Activated CD8-positive, alpha-beta T cell treated with anti-CD3 and anti-CD28 coated beads, Interleukin-2, amount 10 ng/mL, durations not matched to agents 7 days and 5 days (primary cell): ENCODE results near the gene KCND1. TPM values are rescaled to one million over a fixed set of nuclear protein-coding genes. Genes with fewer than 3 reads are reported as not detected.

ENCODE experiments used
- ATAC-seq: fragments of 150-1000 bp; cut with Tn5 transposase; one replicate; pipeline ENCODE4 v1.10.0; 2021; ENCODE audit warnings: moderate library complexity
- CTCF ChIA-PET: fragments of 350-600 bp; sonication (Branson Sonifier 250); formaldehyde crosslinking; loops from one replicate; lab custom pipeline; 2021; ENCODE audit warnings: antibody characterized with exemption; lab: Charles Lee
- POLR2A ChIA-PET: fragments of 350-600 bp; sonication (Branson Sonifier 250); formaldehyde crosslinking; loops from one replicate; lab custom pipeline; 2021; ENCODE audit warnings: antibody characterized with exemption; lab: Charles Lee
- DNase-seq: peaks from one replicate; pipeline ENCODE4 v3.0.0-alpha.2; 2020
- H3K27ac Mint-ChIP-seq: one replicate; pipeline ENCODE4 v1.8.0; 2021; ENCODE audit warnings: mild to moderate bottlenecking, mixed read lengths
- H3K27me3 Mint-ChIP-seq: one replicate; pipeline ENCODE4 v1.8.0; 2021; ENCODE audit warnings: low read depth, mixed read lengths
- H3K36me3 Mint-ChIP-seq: one replicate; pipeline ENCODE4 v1.8.0; 2021; ENCODE audit warnings: low read depth, mixed read lengths
- H3K4me1 Mint-ChIP-seq: one replicate; pipeline ENCODE4 v1.8.0; 2021; ENCODE audit warnings: low read depth, mixed read lengths
- H3K4me3 Mint-ChIP-seq: one replicate; pipeline ENCODE4 v1.8.0; 2021; ENCODE audit warnings: mild to moderate bottlenecking, mixed read lengths
- H3K9me3 Mint-ChIP-seq: one replicate; pipeline ENCODE4 v1.8.0; 2022; ENCODE audit warnings: mixed read lengths; ENCODE audit not compliant: insufficient read depth
- total RNA-seq, 2 experiments: library from RNA; stranded (reverse); gene quantifications; one replicate each; pipeline ENCODE4 v1.2.3, GENCODE V29; 2021

The KCND1 gene
- total RNA-seq = 1 to 10 TPM; 3.5 to 4.6 TPM

DNA sequence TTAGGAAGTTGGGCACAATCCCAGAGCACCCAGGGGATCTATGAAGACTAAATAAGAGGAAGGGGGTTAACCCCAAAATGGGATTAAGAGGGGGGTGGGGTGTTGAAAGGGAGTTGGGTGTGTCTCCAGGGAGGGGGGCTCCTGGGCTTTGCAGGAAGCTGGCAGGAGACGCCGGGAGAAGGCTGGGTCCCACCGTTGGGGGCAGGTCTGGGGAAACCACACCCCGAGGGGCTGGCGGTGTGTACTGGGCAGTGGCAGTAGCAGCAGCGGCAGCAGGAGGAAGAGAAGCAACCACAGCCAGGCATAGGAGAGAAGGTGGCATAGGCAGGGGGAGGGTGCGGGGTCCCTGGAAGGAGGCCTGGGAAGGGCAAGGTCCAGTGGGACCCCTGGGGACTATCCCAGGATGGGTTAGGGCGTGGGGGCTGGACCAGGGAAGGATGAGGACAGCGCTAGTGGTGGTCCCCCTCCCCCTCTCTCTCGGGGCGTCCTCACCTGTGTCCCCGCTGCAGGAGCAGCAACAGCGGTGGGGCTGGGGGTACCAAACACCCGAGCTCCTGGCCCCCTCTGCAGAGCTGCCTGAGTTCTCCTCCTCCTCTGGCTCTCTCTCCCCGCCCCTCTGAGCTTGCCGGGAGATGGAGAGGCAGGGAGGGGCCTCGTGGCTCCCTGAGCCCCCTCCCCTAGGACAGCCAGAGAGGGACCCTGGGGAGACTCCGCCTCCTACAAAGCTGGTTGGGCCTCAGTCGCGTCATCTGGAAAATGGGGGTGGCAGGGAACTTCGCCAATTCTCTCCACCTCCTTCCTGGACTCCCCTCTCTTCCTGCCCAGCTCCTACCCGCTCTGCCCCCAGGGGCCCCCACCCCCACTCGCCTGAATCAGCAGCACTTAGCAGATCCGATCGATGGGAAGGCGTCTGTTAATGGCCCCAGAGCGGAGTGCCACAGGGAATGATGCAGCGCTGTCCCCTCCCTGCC lies at the start of gene KCND1:
Gene KCND1 (minus strand): TSS at position 596 of the 971 bp plus-strand sequence. CDS start 1,573 bp downstream, outside the sequence.
- Mint-ChIP-seq H3K36me3 (peaks cover 22% of the 10 kb centered on the region), H3K4me1 (peaks cover 24% of the 10 kb centered on the region), H3K9me3 (no peaks in the 10 kb centered on the region), H3K27ac (peak within 1 kb of the TSS; percentile 40), H3K27me3 (no peaks in the 10 kb centered on the region), H3K4me3 (no peak within 1 kb of the TSS)
- CTCF ChIA-PET = interaction anchor here (1.5 to 2.3 kb wide), 3 partner anchors 10 to 72 kb away, joined by 4 to 7 read pairs (median 6); partner anchors contain the start of gene TFE3
- no peak for ATAC-seq
- POLR2A ChIA-PET = interaction anchor here (1.7 kb wide), 1 partner anchor 13 kb away, joined by 4 read pairs; no protein-coding TSS in a partner anchor
- no peak for DNase-seq

GRCh38 chrX:49019599-49020249 lies 48.1 kb upstream of the KCND1 start:
- peaks cover 5% of the 10 kb centered on the region for H3K36me3 Mint-ChIP-seq
- H3K27ac Mint-ChIP-seq = no peak overlapping the region
- DNase-seq = no peak
- H3K27me3 Mint-ChIP-seq = no peaks in the 10 kb centered on the region
- no peaks in the 10 kb centered on the region for H3K9me3 Mint-ChIP-seq
- ATAC-seq = no peak
- CTCF ChIA-PET = no interaction called here
- H3K4me1 Mint-ChIP-seq = no peaks in the 10 kb centered on the region
- POLR2A ChIA-PET = no interaction called here
- no peak overlapping the region for H3K4me3 Mint-ChIP-seq

- Mint-ChIP-seq H3K27ac (no peak overlapping the region), H3K4me3 (no peak overlapping the region), H3K36me3 (no peaks in the 10 kb centered on the region), H3K4me1 (no peaks in the 10 kb centered on the region), H3K27me3 (no peaks in the 10 kb centered on the region), H3K9me3 (no peaks in the 10 kb centered on the region)
- DNase-seq = no peak
- CTCF ChIA-PET = no interaction called here
- ATAC-seq = no peak
- POLR2A ChIA-PET = interaction anchor here (0.6 kb wide), 1 partner anchor 19 kb away, joined by 3 read pairs; no protein-coding TSS in a partner anchor
These were observed 47.4 kb upstream of the KCND1 start for GRCh38 chrX:49019050-49019449.

GRCh38 chrX:49003696-49004095 lies 32.1 kb upstream of the KCND1 start:
- POLR2A ChIA-PET = no interaction called here
- CTCF ChIA-PET = no interaction called here
- peaks cover 21% of the 10 kb centered on the region for H3K36me3 Mint-ChIP-seq
- ATAC-seq = no peak
- H3K27me3 Mint-ChIP-seq = no peaks in the 10 kb centered on the region
- peak overlapping the region; percentile 55 for H3K4me3 Mint-ChIP-seq
- no peaks in the 10 kb centered on the region for H3K9me3 Mint-ChIP-seq
- no peak overlapping the region for H3K27ac Mint-ChIP-seq
- DNase-seq = no peak
- peaks cover 18% of the 10 kb centered on the region for H3K4me1 Mint-ChIP-seq

- Mint-ChIP-seq H3K4me1 (peaks cover 30% of the 10 kb centered on the region), H3K27me3 (no peaks in the 10 kb centered on the region), H3K4me3 (peak within 1 kb of the TSS; percentile 94), H3K36me3 (peaks cover 33% of the 10 kb centered on the region), H3K9me3 (no peaks in the 10 kb centered on the region), H3K27ac (peak within 1 kb of the TSS; percentile 97)
- ATAC-seq = peak; percentile 81
- DNase-seq = peak; percentile 83
- ChIA-PET POLR2A (interaction anchor here (0.6 to 1.9 kb wide), 14 partner anchors 9 to 189 kb away, joined by 3 to 10 read pairs (median 3); partner anchors contain the start of genes TFE3 and WDR45), CTCF (interaction anchor here (1.3 kb wide), 1 partner anchor 42 kb away, joined by 5 read pairs; no protein-coding TSS in a partner anchor)
These were observed 30.7 kb upstream of the KCND1 start, which contains the start of gene GRIPAP1 for GRCh38 chrX:49002091-49002935. Gene GRIPAP1, minus strand, starts transcription at chrX:49002264. Its CDS starts 35 bp downstream, at chrX:49002229.

DNA sequence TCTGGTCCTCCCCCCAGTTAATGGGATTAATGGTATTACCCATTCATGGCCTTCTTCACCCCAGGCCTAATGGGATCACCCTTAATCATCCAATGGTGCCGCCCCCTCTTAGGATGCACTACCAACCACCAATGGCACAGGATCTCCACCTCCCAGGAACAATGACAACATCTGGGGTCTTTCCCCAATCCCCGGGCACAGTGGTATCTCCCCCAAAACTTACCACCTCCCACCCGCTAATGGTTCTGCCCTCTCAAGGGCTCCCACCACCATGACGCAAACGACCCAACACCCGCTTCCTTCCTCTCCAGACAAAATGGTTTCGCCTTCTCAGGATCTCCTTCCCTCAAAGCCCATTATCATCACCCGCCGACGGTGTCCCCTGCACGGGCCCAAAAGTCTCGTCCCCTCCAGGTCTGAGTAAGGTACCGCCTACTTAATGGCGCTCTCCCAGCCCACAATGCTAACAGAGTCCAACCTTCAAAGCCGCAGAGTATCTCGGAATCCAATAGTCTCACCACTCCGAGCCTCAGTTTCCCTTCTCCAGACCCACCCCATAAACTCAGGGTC lies 30.0 kb upstream of the KCND1 start:
- DNase-seq = peak; percentile 63
- peak overlapping the region; percentile 94 for H3K4me3 Mint-ChIP-seq
- peaks cover 33% of the 10 kb centered on the region for H3K4me1 Mint-ChIP-seq
- H3K27me3 Mint-ChIP-seq = no peaks in the 10 kb centered on the region
- H3K27ac Mint-ChIP-seq = peak overlapping the region; percentile 97
- no peaks in the 10 kb centered on the region for H3K9me3 Mint-ChIP-seq
- ChIA-PET CTCF (interaction anchor here (1.3 kb wide), 1 partner anchor 43 kb away, joined by 5 read pairs; no protein-coding TSS in a partner anchor), POLR2A (interaction anchor here (0.6 to 1.9 kb wide), 9 partner anchors 8 to 169 kb away, joined by 3 to 10 read pairs (median 3); partner anchors contain the start of gene TFE3)
- H3K36me3 Mint-ChIP-seq = peaks cover 40% of the 10 kb centered on the region
- ATAC-seq = peak; percentile 59

DNA sequence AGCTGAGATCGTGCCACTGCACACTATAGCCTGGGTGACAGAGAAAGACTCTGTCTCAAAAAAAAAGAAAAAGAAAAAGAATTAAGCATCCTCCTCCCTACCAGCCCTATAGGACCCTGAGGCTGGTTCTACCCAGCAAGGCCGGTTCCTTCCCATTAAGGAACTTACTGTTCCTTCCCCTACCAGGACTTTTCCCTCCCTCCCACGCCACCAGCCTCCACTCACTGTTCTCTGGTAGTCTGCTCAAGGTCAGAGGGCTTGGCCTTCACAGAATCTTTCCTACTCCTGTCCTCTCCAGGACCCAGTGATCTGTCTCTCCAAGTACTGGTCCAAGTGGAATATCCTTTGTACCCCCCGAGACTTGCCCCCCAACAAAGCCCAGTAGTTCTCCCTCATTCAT lies 29.0 kb upstream of the KCND1 start:
- H3K4me1 Mint-ChIP-seq = peaks cover 33% of the 10 kb centered on the region
- CTCF ChIA-PET = no interaction called here
- H3K27me3 Mint-ChIP-seq = no peaks in the 10 kb centered on the region
- ATAC-seq (no peak), DNase-seq (no peak)
- peak overlapping the region; percentile 94 for H3K4me3 Mint-ChIP-seq
- POLR2A ChIA-PET = no interaction called here
- no peak overlapping the region for H3K27ac Mint-ChIP-seq
- no peaks in the 10 kb centered on the region for H3K9me3 Mint-ChIP-seq
- peaks cover 43% of the 10 kb centered on the region for H3K36me3 Mint-ChIP-seq

DNA sequence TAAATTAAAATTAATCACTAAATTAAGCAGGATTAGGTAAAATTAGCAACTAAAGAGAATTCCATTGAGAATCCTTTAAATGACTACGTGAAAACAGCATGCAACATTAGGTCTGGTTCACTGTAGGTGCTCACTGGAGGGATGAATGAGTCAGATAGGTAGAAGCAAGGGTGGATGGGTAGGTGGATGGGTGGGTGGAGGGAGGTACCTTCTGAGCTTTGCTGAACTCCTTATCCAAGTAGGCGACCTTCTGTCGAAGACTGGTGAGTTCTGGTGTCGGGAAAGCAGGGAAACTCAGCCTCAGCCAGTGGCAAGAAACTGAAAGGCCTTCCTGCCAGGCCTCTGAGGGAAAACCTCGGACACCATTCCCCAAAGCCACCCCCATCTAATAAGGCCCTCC lies 27.4 kb upstream of the KCND1 start:
- no peaks in the 10 kb centered on the region for H3K9me3 Mint-ChIP-seq
- ChIA-PET POLR2A (no interaction called here), CTCF (no interaction called here)
- H3K27ac Mint-ChIP-seq = no peak overlapping the region
- H3K4me1 Mint-ChIP-seq = peaks cover 33% of the 10 kb centered on the region
- ATAC-seq (no peak), DNase-seq (no peak)
- no peaks in the 10 kb centered on the region for H3K27me3 Mint-ChIP-seq
- no peak overlapping the region for H3K4me3 Mint-ChIP-seq
- peaks cover 53% of the 10 kb centered on the region for H3K36me3 Mint-ChIP-seq

DNA sequence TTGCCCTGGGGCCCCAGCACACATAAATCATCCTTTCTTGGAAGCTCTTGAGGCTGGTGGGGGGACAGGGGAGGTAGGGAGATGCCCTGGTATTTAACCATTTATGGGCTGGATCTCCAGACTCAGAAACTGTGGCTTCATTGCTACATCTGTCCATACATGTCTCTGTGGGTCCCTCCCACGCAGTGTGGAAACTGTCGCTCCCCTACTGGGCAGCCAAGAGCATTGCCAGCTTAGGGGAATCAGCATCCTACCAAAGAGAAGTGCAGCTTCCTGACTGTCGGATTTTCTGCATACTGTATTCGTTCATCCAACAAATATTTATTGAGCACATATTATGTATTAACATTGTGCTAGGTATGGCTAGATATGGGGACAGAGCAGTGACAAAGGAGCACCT lies 26.7 kb upstream of the KCND1 start:
- peaks cover 30% of the 10 kb centered on the region for H3K4me1 Mint-ChIP-seq
- ATAC-seq = no peak
- CTCF ChIA-PET = no interaction called here
- no peak overlapping the region for H3K27ac Mint-ChIP-seq
- no peak overlapping the region for H3K4me3 Mint-ChIP-seq
- H3K9me3 Mint-ChIP-seq = no peaks in the 10 kb centered on the region
- no peaks in the 10 kb centered on the region for H3K27me3 Mint-ChIP-seq
- POLR2A ChIA-PET = no interaction called here
- no peak for DNase-seq
- H3K36me3 Mint-ChIP-seq = peaks cover 58% of the 10 kb centered on the region

DNA sequence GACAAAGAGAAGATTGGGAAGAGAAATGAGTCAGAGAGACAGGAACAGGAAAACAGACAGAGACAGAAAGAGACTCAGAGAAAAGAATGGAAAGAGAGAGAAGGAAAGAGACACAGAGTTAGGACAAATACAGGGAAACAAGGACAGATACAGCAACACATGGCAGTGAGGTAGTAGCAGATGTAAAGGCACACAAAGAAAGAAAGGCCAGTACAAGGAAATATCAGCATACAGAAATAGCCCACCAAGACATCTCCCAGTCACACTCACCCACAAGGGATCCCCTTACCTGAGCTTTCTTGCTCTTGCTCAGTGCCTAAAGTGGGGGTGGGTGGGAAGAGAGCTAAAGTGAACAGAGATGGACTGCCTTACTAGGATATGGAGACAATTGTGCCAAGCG lies 26.2 kb upstream of the KCND1 start:
- ATAC-seq (no peak), DNase-seq (no peak)
- ChIA-PET CTCF (no interaction called here), POLR2A (no interaction called here)
- Mint-ChIP-seq H3K27me3 (no peaks in the 10 kb centered on the region), H3K4me3 (no peak overlapping the region), H3K4me1 (peaks cover 30% of the 10 kb centered on the region), H3K36me3 (peaks cover 62% of the 10 kb centered on the region), H3K27ac (no peak overlapping the region), H3K9me3 (no peaks in the 10 kb centered on the region)

DNA sequence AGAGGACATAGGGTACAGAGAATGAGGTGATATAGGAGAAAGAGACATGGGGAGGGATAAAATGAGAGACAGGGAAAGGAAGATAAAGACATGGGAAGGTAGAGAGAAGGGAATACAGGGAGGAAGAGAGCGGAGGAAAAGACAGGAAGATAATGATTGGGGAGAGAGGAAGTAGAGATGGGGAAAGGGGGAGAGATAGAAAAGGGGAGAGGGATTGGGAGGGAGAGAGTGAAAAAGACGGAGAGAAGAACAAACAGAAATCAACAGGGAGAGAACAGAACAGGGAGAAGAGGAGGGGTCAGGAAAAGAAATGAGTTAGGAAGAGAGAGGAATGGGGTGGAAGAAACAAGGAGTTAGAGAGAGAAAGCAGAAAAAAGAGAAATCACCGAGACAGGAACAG lies 25.8 kb upstream of the KCND1 start:
- H3K36me3 Mint-ChIP-seq = peaks cover 65% of the 10 kb centered on the region
- no peak overlapping the region for H3K27ac Mint-ChIP-seq
- peaks cover 30% of the 10 kb centered on the region for H3K4me1 Mint-ChIP-seq
- DNase-seq = no peak
- H3K9me3 Mint-ChIP-seq = no peaks in the 10 kb centered on the region
- POLR2A ChIA-PET = no interaction called here
- CTCF ChIA-PET = no interaction called here
- no peak overlapping the region for H3K4me3 Mint-ChIP-seq
- no peak for ATAC-seq
- H3K27me3 Mint-ChIP-seq = no peaks in the 10 kb centered on the region
